Ectodermal cell (in vitro differentiated cells): Measurements from ENCODE around the gene SLC16A5.

ENCODE experiments used
- H3K27ac ChIP-seq: 2 replicates; pipeline ENCODE4 v1.7.0; 2013; ENCODE audit warnings: mild to moderate bottlenecking, low read depth, low read length; ENCODE audit not compliant: insufficient read depth, poor library complexity, severe bottlenecking
- H3K27me3 ChIP-seq: 2 replicates; pipeline ENCODE4 v1.7.0; 2013; ENCODE audit warnings: mild to moderate bottlenecking, low read length; ENCODE audit not compliant: insufficient read depth, control insufficient read depth, poor library complexity, severe bottlenecking
- H3K36me3 ChIP-seq: one replicate; pipeline ENCODE4 v1.7.0; 2013; ENCODE audit warnings: low read length; ENCODE audit not compliant: control insufficient read depth, insufficient read depth
- H3K4me1 ChIP-seq: one replicate; pipeline ENCODE4 v1.7.0; 2013; ENCODE audit warnings: low read length; ENCODE audit not compliant: control insufficient read depth, insufficient read depth
- H3K4me3 ChIP-seq: 2 replicates; pipeline ENCODE4 v1.7.0; 2013; ENCODE audit warnings: low read depth, low read length, control low read depth; ENCODE audit not compliant: insufficient read depth
- H3K9me3 ChIP-seq: 2 replicates; pipeline ENCODE4 v1.7.0; 2013; ENCODE audit warnings: mild to moderate bottlenecking, low read length, moderate library complexity; ENCODE audit not compliant: control insufficient read depth
- WGBS, 2 experiments: methylation state at CpG; one replicate each; pipeline ENCODE4 v1.1.7; 2013; ENCODE audit warnings: missing lambda C conversion rate in 2 of 2; 5-methylcytosine and 5-hydroxymethylcytosine counted together

Gene SLC16A5

DNA sequence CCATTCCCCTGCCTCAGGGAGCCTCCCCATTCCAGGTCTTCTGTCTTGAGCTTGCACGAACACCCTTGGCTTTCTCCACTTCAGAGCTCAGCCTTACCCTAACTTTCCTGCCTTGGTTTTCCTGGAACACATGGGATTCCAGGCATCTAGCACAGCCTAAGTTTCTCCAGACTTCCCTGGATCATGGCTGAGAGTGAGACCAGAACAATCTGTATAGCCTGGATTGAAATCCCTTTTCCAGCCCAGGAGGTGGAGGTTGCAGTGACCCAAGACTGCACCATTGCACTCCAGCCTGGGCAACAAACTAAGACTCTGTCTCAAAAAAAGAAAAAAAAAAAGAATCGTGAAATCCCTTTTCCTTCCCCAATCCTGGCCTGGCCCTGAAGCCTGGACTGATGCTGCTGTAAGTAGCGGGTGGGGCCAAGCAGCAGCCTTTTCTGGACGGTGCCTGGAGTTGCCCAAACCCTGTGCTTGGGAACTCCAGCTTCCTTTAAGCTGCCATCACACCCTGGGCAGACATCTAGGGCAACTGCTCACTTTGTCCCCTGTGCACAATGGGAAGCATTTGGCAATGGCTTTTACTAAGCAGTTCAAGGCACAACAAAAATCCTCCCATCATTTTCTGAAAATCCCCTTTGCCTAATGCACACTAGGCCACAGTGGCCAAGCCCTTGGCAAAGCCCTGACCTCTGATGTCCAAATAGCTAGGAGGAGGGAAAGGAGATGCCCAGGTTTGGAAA, 12.0 kb upstream of the SLC16A5 start:
- H3K9me3 ChIP-seq: no peaks in the 10 kb centered on the region
- no peak overlapping the region for H3K27ac ChIP-seq
- H3K4me1 ChIP-seq: peaks cover 4% of the 10 kb centered on the region
- no peak overlapping the region for H3K4me3 ChIP-seq
- WGBS, 2 experiments: 78 to 81% methylated on average over 4 of the region's 4 CpGs
- H3K27me3 ChIP-seq: no peaks in the 10 kb centered on the region
- no peaks in the 10 kb centered on the region for H3K36me3 ChIP-seq

DNA sequence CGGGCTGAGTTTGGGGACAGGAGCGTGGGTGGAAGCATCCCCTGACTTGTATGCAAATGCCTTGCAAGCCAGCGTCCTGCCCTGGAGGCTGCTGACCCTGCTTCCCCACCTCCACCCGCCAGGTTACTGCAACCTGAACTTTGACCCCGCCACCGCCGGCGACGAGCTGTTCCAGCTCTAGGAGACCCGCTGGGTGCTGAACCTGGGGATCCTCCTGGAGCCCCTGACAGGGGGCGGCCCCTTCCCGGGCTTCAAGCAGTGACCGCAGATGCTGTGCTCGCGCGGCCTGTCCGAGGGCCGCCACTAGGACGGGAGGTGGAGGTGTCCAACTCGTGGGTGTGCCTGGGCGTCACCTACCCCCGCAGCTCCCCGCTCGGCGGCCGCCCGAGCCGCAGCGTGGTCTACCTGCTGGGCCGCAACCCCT, 10.7 kb upstream of the SLC16A5 start:
- Histone ChIP-seq H3K4me3 (no peak overlapping the region), H3K27ac (no peak overlapping the region), H3K4me1 (peaks cover 4% of the 10 kb centered on the region), H3K9me3 (no peaks in the 10 kb centered on the region), H3K27me3 (no peaks in the 10 kb centered on the region), H3K36me3 (no peaks in the 10 kb centered on the region)
- 90 to 91% methylated on average over 30 of the region's 30 CpGs for WGBS, 2 experiments

DNA sequence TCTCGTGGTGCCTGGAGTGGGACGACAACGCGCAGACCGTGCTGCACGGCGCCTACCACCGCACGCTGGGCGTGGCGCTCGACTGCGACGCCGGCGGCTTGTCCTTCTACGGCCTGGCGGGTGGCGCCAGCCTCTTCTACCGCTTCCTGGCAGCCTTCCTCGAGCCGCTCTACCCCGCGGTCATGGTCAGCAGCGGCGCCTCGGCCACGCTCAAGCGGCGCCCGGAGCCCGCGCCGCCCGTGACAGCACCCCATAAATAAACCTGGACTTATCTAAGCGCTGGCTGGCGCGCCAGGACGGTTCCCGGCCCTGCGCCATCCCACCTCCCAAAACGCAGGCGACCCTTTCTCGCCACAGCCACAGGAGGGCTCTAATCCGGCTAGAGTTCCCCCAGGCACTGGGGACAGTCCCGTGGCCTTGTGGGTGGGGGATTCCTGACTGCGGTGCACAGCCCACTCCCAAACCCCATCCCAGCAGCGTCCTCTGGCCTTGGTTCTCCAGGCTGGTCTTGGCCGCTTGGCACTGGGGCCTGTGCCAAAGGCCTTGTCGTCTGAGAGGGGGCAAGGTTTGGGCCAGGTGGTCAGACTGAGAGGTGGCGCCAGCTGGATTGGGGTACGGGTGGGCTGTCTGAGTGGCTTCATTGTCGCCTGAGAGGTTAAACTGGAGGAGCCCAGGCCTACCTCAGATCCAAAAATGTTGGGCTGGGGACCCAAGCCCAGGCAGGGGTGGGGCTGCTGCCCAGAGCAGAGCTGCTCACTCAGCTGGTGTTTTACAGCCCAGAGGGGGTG, 10.1 kb upstream of the SLC16A5 start:
- Histone ChIP-seq H3K4me1 (peaks cover 4% of the 10 kb centered on the region), H3K4me3 (no peak overlapping the region), H3K36me3 (no peaks in the 10 kb centered on the region), H3K27ac (no peak overlapping the region), H3K27me3 (no peaks in the 10 kb centered on the region), H3K9me3 (no peaks in the 10 kb centered on the region)
- WGBS, 2 experiments: 92 to 93% methylated on average over 53 of the region's 53 CpGs

DNA sequence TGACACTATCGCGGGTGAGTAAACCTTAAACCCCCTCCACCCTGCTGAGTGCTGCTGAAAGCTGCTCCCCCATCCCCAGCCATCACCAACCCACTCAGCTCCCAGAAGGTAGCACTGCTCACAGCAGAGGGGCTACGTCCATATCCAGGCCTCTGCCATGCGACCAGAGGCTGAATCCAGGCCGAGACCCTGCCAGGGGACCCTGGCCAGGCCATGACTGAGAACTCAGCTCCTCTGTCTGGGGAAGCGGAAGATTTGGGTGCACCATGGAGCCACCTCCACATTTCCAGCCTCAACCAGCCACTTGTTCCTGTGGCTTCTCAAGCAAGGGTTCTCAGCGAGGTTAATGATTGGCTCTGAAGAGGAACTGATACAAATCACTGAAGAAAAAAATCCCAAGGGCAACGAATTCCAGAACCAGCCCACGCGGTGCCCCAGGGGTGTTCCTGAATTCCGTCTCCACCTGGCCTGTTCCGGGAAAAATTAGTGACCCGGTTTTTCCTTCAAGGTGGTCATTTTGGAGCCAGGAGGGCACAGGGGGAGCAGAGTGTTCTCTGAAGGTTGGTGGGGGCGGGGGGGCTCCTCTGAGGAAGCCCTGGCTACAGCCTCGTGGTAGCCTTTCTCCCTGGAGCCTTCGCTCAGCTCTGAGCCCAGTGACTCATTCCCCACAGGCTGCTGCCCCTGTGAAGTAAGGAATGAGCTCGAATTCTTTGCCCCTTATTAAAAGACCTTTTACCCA, 9.3 kb upstream of the SLC16A5 start:
- WGBS, 2 experiments: 71 to 73% methylated on average over 17 of the region's 17 CpGs
- no peak overlapping the region for H3K27ac ChIP-seq

DNA sequence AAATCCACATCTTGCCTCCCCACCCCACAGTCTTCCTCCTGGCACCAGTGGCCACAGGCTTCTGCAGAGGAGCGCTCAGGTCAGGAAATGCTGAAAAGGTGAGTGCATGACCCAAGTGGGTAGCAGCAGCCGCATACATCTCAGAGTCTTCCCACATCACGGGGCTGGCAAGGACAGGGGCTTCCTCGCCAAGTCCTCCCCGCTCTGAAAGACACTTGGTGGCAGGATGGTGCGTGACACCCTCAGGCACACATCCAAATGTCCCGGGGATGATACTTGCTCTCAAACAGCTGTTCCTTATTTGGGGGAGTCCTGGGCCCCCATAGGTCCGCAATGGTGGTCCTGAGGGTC, 8.8 kb upstream of the SLC16A5 start:
- Histone ChIP-seq H3K4me3 (no peak overlapping the region), H3K9me3 (no peaks in the 10 kb centered on the region), H3K4me1 (peaks cover 4% of the 10 kb centered on the region), H3K36me3 (no peaks in the 10 kb centered on the region), H3K27ac (no peak overlapping the region), H3K27me3 (no peaks in the 10 kb centered on the region)
- 84 to 88% methylated on average over 8 of the region's 8 CpGs for WGBS, 2 experiments

More for the DNA sequence above, 9.3 kb upstream of the SLC16A5 start:
- Histone ChIP-seq H3K36me3 (no peaks in the 10 kb centered on the region), H3K9me3 (no peaks in the 10 kb centered on the region), H3K4me1 (peaks cover 4% of the 10 kb centered on the region), H3K4me3 (no peak overlapping the region), H3K27me3 (no peaks in the 10 kb centered on the region)

DNA sequence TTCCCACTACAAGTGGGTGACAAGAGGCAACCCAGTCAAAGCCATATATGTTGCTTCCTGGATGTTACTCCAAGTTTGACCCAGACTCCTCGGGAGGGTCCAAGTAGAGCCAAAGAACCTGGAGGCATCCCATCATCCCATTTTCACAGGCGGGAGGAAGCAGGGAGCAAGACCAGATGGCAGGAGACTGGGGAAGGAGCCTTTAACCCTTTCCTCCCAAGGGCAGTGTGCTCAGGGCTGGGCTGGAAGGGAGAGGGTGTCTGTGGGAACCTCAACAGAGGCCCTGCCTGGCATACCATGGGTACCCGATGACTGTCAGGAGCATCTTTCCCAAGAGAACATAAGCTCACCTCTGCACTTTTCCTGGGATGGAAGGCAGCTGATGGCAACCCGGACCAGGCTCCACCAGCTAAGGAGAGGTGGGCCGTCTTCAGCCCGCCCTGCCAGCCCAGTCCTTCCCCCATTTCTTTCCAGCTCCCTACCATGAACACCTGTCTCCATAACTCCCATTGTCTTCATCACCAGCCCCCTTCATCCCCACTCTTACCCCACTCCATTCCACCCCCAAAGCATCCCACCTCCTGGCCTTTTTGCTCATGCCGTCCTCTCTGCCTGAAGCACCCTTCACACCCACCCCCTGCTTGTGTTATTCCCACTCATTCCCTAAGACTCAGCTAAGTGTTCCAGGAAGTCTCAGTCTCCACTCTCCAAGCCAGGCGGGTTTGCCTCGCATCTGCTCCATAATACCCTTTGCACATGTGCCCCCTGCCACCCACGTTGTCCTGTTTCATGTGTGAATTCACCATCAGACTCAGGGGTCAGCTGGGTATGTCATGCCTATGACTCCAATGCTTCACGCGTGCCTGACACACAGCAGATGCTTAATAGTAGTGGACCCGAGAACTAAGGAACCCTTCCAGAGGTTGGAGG, 5.9 kb upstream of the SLC16A5 start:
- WGBS, 2 experiments: 82 to 88% methylated on average over 13 of the region's 13 CpGs
- H3K4me3 ChIP-seq: no peak overlapping the region
- H3K9me3 ChIP-seq: no peaks in the 10 kb centered on the region
- H3K36me3 ChIP-seq: no peaks in the 10 kb centered on the region
- no peaks in the 10 kb centered on the region for H3K27me3 ChIP-seq
- H3K27ac ChIP-seq: no peak overlapping the region
- peaks cover 4% of the 10 kb centered on the region for H3K4me1 ChIP-seq

DNA sequence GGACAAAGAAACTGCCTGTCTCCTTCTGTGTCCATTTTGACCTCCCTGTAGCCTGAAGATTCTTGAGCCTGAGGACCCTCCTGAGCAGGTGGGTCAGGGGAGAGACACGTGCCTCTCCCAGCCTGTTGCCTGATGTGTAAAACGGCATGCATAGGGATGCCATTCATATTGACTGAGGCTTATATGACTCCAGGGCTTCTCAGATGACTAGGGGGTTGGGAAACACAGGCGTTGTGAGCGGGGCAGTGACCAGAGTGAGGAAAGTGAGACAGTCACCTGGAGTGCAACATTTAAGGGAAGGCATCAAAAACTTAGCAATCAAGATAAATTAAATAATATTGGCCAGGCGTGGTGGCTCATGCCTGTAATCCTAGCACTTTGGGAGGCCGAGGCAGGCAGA, 5.1 kb upstream of the SLC16A5 start:
- Histone ChIP-seq H3K4me3 (no peak overlapping the region), H3K27me3 (no peaks in the 10 kb centered on the region), H3K4me1 (peaks cover 4% of the 10 kb centered on the region), H3K36me3 (no peaks in the 10 kb centered on the region), H3K9me3 (no peaks in the 10 kb centered on the region), H3K27ac (no peak overlapping the region)
- 69 to 77% methylated on average over 6 of the region's 6 CpGs for WGBS, 2 experiments

DNA sequence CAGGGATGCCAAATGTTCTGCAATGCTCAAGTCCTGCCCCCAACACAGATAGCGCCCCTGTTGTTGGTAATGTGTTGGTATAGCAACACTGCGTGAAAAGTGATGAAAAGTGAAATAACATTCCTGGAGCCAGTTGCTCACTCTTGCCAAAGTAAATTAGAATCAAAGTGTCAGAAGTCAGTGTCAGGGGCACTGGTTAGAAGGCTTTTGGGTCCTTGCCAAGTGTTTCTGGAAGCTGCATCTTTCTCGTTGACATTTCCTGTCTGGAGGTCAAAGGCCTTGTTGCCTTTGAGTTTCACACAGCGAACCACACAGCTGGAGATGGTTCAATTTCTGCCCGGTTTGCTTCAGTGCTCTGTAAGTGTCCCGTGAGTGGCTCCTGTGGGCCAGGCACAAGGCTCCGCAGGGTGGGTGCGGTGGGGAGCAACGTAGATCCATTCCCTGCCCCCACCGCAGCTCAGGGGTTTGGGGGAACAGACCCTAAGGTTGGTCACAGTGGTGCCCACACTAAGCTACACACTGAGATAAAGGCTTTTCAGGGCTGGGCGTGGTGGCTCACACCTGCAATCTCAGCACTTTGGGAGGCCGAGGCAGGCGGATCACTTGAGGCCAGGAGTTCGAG, 3.6 kb upstream of the SLC16A5 start:
- H3K4me3 ChIP-seq: no peak overlapping the region
- WGBS, 2 experiments: 79 to 81% methylated on average over 14 of the region's 14 CpGs

DNA sequence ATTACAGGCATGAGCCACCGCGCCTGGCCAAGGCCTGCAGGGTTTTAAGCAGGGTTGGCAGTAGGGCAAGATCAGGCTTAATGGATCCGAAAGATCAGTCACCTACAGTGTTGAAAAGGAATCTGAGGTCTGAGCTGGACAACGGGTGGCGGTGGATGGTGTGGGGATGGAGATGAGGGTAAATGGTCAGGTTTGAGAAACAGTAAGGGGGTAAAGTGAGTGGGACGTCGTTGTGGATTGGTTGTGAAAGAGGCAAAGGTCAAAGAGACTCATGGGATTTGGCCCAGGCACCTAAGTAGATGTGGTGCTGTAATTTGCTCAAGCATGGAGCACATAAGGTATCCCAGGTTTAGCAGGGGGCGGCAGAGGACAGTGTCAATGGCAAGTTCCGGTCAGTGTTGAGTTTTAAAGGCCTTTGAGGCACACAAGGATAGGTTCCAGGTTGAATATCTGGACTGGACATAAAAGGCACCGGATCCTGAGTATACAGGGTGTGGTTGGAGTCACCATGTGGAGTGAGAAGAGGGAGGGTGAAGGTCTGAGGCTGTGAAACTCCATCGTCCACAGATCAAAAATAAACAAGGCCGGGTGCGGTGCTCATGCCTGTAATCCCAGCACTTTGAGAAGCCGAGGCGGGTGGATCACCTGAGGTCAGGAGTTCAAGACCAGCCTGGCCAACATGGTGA, 1.1 kb upstream of the SLC16A5 start:
- Histone ChIP-seq H3K27ac (no peak overlapping the region), H3K4me1 (peaks cover 8% of the 10 kb centered on the region), H3K4me3 (no peak overlapping the region), H3K27me3 (no peaks in the 10 kb centered on the region), H3K36me3 (no peaks in the 10 kb centered on the region), H3K9me3 (no peaks in the 10 kb centered on the region)
- WGBS, 2 experiments: 84 to 87% methylated on average over 15 of the region's 15 CpGs

More for the DNA sequence above, 3.6 kb upstream of the SLC16A5 start:
- H3K36me3 ChIP-seq: no peaks in the 10 kb centered on the region
- H3K27ac ChIP-seq: no peak overlapping the region
- H3K4me1 ChIP-seq: no peaks in the 10 kb centered on the region
- no peaks in the 10 kb centered on the region for H3K9me3 ChIP-seq
- H3K27me3 ChIP-seq: no peaks in the 10 kb centered on the region
